ENCODE results near the gene ITGA11.

GRCh38 chr15:68322796-68323195, 109.2 kb downstream of the ITGA11 start:
- TF ChIP-seq POLR2AphosphoS5 (IDR thresholded peaks at IDR 0.05; ENCODE audit: low read depth) (no peak), CTCF (IDR thresholded peaks at IDR 0.05; ENCODE audit: insufficient read depth, low read length) (no peak)

All from HL-60 (cell line).